CD4-positive, alpha-beta T cell treated with Interleukin-10 for 1 hour (primary cell): ENCODE results near the gene BCORL1.
A peak's percentile ranks its signal among the peaks of the same experiment; 100 is the strongest.

Experiments used
- DNase-seq: peaks from one replicate; pipeline ENCODE4 v3.0.0-alpha.2; 2020

The BCORL1 gene

DNA sequence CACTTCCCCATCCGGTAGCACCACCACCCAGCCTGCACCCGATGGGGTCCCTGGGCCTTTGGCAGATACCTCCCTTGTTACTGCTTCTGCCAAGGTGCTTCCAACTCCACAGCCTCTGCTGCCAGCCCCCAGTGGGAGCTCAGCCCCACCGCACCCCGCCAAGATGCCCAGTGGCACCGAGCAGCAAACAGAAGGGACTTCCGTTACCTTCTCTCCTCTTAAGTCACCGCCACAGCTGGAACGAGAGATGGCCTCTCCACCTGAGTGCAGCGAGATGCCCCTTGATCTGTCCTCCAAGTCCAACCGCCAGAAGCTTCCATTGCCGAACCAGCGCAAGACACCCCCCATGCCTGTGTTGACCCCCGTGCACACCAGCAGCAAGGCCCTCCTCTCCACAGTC, 31.9 kb downstream of the BCORL1 start:
- DNase-seq: no peak

DNA sequence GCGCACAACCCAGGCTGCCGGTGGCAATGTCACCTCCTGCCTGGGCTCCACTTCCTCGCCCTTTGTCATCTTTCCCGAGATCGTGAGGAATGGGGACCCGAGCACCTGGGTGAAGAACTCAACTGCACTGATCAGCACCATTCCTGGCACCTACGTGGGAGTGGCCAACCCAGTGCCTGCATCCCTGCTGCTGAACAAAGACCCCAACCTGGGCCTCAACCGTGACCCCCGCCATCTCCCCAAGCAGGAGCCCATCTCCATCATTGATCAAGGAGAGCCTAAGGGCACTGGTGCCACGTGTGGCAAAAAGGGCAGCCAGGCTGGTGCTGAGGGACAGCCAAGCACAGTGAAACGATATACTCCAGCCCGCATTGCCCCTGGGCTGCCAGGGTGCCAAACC, 32.3 kb downstream of the BCORL1 start:
- DNase-seq: no peak

DNA sequence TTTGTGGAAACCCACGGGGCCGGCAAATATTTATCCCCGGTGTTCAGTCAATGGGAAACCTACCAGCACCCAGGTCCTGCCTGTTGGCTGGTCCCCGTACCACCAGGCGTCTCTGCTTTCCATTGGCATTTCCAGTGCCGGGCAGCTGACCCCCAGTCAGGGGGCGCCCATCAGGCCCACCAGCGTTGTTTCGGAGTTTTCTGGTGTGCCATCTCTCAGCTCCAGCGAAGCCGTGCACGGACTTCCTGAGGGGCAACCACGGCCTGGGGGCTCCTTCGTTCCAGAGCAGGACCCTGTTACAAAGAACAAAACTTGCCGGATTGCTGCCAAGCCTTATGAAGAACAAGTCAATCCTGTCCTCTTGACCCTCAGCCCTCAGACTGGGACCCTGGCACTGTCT, 32.7 kb downstream of the BCORL1 start:
- no peak for DNase-seq

DNA sequence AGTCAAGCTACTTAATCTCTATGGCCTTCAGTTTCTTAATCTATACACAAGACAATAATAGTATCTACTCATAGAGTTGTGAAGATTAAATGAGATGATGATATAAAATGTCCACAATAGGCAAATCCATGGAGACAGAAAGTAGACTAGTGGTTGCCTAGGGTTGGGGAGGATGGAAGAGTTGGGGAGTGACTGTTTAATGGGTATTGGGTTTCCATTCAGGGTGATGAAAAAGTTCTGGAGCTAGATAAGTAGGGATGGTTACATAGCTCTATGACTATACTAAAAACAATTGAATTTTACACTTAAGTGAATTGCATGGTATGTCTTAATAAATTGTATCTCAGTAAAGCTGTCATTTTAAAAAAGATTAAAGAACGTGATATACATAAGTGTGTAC, 35.7 kb downstream of the BCORL1 start:
- DNase-seq: no peak

DNA sequence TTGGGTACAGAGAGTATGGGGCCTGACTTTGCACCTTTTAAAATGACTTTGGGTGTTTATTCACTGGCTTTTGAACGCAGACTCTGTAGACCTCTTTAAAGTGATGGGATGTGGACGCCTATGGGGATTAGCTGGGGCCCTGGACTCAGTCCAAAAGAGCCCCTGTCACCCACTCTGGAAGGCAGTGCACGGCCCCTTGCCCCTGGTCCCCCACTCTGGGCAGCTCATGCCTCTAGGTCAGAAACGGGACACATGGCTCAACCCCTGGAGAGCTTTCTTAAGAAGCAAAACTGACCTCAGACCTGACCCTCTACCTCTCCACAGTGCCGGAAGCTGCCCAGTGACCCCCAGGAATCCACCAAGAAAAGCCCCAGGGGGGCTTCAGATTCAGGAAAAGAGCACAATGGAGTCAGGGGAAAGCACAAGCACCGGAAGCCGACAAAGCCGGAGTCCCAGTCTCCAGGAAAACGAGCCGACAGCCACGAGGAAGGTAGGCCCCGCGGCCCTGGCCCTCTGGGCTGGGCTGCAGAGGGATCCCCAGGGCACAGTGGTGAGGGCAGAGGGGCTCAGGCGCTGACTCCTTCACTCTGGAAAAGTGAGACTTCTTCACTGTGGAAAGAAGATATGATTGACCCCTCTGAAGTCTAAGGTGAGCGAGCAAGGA, 38.4 kb downstream of the BCORL1 start:
- no peak for DNase-seq

DNA sequence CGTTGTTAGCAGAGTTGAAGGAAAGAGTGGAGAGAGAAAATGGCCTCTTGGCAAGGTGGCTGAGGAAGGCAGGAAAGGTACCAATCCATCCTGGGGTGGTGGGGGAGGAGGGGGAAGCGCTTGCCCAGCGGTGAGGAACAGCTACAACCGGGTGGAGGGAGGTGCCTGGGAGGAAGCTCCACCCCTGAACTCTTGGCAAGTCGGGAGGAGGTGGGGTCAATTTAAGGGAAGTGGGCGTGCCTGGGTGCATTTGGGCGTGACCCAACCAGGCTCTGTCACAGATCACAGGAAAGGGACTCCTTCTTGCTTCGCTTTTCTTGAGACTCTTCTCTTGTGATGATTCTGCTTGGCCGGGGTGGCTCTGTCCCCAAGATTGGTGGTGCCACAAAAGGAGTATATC, 41.7 kb downstream of the BCORL1 start:
- peak; percentile 88 for DNase-seq

DNA sequence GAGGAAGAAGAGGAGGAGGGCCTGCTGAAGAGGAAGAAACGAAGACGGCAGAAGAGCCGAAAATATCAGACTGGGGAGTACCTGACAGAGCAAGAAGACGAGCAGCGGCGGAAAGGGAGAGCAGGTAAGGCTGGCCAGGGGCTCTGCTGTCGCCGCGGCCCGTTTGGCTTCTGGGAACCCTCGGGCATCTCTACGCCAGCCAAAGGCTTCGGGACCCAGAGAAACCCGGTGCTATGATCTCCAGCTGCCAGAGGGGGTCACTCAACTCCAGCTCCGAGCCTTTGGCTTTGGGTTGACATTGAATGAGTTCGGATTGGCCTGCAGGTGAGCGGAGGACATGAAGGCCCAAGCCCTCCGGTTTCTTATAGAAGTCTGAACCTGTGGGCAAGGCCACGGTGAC, 42.8 kb downstream of the BCORL1 start:
- DNase-seq: no peak

DNA sequence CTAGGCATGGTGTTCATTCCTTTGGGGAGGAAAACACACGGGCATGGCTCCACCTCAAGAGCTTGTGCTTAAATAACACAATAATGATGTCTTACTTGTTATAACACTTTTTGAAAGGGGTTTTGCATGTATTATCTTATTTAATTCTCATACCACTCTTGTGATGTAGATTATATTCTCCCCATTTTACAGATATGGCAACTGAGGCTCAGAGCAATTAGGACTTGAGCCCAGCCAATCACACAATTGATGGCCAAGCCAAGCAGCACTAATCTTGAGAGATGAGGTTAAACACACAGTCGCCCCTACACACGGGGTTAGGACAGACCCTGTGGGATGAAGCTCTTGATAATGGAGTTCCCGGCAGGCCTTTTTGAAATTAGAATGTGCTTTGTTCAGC, 45.1 kb downstream of the BCORL1 start:
- no peak for DNase-seq

DNA sequence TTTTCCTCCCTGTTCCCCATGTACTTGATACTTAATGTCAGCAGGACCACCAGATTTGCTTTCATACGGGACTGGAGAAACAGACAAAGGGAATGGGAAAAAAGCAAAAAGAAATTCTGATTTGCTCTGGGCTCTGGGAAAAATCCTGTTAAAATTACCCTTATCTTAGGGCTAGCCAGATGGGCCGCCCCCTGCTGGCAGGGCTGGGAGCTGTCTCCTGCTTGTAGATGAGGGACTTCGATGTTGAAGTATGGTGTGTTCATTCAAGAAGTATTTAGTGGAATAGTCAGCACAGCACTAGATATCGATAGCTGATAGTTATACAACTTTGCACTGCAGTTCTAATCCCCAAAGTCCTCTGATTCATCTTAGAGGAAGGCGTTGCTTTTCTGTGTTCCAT, 45.8 kb downstream of the BCORL1 start:
- peak; percentile 57 for DNase-seq

DNA sequence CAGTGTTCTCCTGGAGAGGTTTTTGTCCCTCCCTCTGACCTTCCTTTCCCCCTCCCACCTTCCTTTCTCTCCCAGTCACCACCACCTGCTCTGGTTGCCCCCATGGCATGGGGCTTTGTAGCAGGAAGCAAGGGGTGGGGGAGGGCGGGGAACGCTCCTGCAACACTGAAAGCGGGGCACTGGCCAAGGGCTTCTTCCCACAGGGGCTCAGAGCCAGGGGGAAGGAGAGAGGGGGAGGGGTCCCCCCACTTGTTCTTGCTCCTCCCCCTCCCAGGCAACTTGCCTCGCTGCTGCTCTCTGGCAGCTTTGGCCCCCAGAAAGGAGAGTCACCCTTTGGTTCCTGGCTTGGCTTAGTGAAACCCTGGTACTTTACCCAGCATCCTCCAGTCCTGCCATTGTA, 48.4 kb downstream of the BCORL1 start:
- DNase-seq: no peak

DNA sequence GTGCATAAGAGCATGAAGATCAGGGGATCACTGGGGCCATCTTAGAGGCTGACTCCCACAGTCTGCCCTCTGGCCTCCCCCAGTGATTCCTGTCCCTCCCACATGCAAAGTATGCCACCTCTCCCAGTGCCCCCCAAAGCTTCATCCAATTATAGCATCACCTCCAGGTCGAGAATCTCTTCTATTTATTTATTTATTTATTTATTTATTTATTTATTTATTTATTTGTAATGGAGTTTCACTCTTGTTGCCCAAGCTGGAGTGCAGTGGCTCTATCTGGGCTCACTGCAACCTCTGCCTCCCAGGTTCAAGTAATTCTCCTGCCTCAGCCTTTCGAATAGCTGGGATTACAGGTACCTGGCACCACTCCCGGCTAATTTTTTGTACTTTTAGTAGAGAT, 50.1 kb downstream of the BCORL1 start:
- DNase-seq: no peak

DNA sequence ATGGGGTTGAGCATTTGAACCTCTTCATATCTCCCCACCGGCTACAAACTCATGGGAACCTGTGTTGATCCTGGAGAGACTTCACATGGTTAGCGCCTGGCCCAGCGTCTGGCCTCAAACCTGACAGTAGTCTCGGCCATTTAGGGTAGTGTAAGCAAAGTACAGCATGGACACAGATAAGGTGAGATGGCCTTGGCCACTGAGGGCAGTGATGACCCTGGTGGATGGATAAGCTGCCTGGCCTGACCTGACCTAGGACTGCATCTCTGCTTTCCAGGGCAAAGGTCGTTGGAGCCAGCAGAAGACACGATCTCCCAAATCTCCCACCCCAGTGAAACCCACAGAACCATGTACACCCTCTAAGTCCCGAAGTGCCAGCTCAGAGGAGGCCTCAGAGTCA, 51.7 kb downstream of the BCORL1 start:
- no peak for DNase-seq

DNA sequence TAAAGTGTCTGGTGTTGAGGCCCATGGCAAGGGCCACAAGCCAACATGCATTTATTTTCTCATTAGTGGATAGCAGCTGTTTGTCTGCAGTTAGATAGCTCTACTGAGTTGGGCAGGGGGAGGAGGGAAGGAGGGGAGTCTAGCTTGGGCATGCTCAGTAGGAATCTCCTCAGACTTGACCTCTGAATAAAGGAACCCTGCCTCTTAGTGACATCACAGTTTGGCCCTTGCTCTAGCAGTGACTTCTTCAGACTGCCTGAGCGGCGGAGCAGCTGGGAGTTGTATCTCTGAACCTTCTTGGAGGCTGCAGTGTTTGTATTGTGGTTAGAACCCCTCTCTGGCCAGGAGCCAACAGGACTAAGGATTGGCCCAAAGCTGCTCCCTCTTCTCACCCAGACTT, 57.4 kb downstream of the BCORL1 start:
- DNase-seq: no peak

DNA sequence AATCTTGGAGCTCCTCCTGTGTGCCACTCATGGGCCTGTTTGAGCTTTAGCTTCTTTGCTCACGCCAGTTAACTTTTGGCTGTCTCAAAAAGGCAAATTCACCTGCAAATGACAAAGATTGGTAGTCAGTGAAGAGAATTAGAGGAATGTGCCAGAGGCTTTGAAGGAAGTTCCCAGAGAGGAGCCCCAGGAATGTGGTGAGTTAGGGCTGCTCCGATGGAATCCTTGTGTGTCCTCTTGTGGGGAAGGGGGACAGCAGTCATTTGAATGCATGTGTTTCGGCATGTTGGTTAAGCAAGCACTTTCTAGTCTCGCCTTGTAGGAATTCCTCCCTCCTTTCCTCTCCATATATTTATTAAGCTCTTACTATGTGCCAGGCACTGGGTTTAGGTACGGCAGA, 65.0 kb downstream of the BCORL1 start:
- no peak for DNase-seq

DNA sequence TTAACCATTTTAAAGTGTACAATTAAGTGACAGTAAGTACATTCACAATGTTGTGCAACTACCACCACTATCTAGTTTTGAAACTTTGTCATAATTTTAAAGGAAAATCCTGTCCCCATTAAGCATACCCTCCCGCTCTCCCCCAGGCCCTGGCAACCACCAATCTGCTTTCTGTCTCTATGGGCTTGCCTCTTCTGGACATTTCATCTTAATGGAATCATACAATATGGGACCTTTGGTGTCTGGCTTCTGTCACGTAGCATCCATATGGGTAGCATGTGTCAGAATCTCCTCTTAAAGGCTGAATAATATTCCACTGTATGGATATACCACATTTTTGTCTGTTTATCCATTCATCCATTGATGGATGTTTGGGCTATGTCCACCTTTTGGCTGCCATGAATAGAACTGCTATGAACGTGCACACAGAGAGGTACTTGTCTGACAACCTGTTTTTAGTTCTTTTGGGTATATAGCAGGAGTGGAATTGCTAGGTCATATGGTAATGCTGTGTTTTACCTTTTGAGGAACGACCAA, 66.3 kb downstream of the BCORL1 start:
- no peak for DNase-seq

DNA sequence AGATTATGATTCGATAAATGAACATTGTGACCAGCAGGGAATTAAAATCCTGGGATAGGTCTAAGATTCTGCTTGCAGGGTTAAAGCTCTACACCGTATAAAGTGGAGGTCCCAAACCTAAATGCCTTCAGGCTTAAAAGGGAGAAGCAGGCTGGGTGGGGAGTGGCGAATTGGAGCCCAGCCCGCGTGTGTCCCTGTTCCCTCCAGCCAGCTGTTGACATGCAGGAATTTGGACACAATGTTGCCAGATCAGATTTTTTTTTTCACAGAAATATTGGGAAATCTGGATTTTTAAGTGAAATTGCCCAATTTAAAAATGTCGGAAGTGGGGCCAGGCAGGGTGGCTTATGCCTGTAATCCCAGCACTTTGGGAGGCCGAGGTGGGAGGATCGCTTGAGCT, 67.4 kb downstream of the BCORL1 start:
- DNase-seq: no peak

DNA sequence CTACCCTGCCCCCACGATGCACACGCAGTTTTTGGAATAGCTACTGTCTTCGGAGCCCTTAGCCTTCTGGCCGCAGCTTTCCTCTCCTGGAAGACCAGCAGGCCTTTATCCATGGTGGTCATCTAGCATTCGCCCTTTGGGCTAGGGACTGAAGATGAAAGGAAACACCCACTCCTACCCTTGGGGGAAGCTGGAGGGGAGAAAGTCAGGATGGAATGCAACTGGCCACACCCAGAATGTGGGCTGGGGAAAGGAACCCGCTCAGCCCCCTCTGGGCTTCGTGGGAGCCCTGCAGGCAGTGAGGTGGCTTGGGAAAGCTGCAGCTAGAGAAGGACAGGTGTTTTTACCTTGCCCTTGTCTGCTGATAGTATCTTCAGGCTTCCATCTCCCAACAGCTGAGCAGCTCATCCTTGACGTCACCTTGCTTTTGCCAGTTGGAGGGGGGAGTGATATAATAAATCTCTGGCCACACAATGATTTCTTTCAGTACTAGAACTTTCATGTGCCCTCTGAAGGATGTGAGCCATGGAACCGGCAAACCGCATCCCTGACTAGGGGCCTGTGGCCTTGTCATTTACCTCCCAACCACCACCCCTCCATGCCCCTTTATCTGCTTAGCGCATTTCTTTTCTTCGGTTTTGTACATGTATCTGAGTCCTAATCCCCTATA, 68.9 kb downstream of the BCORL1 start:
- no peak for DNase-seq

DNA sequence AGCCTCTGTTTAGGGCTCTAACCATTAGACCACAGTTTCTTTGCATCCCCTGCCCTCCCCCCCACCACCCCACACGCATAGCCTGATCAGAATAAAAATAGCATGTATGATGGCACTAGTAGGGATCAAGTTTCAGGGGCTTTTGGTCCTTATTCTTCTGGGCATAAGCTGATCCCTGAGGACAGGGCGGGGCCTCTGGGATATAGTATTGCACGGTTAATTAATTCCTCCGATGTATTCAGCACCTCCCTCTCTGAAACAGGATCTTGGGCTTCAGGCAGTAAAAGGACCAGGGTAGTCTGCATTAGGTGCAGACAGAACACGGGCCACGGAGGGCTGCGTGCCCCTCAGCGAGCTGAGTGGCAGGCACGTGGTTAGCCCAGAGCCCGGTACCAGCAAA, 70.8 kb downstream of the BCORL1 start:
- DNase-seq: no peak

DNA sequence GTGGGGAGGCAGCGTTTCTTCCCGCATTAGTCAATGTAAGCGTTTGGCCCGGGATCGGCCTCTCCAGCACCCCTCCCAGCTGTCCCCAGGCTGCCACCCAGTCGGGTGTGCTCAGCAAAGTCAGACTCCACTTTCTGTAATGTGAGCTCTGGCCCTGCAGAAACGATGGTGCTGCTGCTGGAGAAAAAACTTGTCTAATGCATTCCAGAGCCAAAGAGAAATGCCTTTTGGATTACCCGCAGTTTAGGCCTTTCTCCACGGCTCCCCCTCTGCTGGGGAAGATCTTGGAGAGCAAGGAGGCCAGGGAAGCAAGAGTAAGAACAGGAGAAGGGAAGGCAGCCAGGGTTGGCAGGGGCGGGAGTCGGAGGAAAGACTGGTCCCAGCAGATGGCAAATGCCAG, 72.7 kb downstream of the BCORL1 start:
- DNase-seq: no peak

DNA sequence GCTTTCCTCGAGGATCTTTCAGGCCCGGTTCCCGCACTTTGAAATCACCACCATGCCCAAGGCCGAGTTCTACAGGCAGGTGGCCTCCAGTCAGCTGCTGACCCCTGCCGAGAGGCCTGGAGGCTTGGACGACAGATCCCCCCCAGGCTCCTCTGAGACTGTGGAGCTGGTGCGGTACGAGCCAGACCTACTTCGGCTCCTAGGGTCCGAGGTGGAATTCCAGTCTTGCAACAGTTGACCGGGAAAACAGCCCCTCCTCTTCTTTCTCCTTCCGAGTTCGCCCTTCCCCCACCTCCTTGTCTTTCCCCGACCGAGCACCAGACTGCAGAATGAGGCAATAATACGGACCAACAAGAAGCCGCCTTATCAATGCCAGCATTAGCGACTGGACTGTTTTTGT, 73.5 kb downstream of the BCORL1 start:
- no peak for DNase-seq

DNA sequence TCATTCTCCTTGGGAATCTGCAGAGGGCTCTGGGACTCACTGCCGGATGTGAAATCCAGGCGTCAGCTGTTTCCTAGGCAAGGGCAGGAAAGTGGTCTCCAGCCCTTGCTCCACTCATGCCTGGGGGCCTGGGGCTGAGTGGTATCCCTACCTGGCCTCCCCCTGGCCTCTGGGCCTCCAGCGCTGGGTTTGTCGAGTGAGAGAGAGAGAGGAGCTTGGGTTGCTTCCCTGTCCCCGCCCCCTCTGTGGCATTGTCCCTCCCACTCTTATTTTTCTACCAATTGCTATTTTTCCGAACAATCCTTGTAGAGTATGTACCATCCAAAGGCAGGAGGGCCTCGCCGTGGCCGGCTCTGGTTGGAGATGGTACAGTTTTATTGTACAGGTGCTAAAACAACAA, 74.8 kb downstream of the BCORL1 start:
- no peak for DNase-seq

DNA sequence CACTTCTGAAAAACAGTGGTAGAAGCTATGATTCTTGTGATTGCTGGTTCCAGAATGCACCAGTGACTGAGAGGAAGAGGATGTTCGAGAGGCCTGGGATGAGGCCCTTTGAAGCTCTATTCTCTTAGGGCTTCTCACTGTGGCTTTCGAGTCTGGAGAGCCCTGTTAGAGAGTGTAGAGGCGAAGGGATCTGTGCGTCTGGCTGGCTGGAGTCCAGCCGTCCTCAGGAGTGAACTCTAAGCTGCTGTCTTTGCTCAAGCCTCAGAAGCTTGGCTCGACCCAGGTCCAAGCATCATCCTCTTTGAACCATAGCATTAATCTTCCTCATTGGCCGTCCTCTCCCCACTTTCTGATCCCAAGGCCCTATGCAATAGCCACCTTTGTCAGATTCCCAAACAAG, 76.2 kb downstream of the BCORL1 start:
- DNase-seq: no peak

DNA sequence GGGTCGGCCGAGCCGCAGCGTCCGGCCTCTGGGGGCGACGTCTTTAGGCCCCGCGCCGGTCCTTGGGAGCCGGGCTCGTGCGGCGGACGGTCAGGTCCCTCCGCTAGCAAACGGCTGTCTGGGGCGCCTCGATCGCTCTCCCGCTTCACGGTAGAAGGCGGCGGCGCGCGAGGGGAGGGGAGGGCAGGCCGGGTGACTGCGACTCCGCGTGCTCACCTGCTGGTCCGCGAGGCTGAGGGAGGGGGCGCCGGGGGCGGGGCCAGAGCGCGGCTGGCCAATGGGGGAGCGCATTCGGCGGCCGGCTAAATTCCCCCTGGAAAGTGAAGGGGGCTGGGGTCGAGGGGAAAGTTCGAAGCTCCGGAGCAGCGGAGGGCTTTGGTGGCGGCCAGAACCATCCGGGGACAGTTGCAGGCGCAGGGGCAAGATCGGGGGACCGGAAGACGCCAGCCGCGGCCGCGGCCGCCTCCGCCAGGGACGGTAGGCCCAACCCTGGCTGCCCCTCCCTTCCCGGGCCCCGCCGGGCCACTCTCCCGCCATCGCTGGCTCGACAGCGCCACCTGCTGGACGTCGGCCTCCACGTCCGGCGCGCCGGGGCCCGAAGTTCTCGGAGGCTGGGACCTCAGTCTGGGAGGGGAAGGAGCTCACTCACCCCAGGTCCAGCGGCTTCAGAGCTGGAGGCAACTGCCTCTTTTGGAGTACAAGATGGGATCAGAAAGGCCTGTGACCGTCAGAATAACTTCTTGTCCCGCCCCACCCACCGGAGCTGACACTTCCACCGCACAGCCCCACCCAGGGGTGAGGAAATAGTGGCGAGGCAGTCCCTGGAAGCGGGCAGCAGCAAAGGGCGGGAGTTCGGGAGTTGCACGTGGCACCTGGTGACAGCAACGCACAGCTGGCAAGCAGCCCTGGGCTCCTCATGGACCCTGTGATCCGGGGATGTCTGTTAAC, 78.0 kb downstream of the BCORL1 start:
- peak; percentile 83 for DNase-seq
